Neutrophil (primary cell): Measurements from ENCODE around the gene IL23A.

Experiments
- H3K27ac ChIP-seq: fragments of 200-600 bp; sonication (generic); 2 replicates; pipeline ENCODE4 v1.5.1; 2016; ENCODE audit warnings: mild to moderate bottlenecking, moderate library complexity
- H3K27me3 ChIP-seq: fragments of 200-600 bp; sonication (generic); 2 replicates; pipeline ENCODE4 v1.6.0; 2016; ENCODE audit warnings: mild to moderate bottlenecking
- H3K36me3 ChIP-seq: fragments of 200-600 bp; sonication (generic); 2 replicates; pipeline ENCODE4 v1.5.1; 2017
- H3K4me1 ChIP-seq, 2 experiments: fragments of 200-600 bp in 1 of 2; sonication (generic) in 1 of 2; 1 replicate in 1 of 2; 2 replicates in 1 of 2; pipeline versions ENCODE4 v1.5.1 to v1.6.1; 2013 to 2016; ENCODE audit warnings: low read depth in 1 of 2, low read length in 1 of 2, mild to moderate bottlenecking in 1 of 2, moderate library complexity in 1 of 2; ENCODE audit not compliant: control insufficient read depth in 1 of 2, insufficient read depth in 1 of 2
- H3K4me3 ChIP-seq, 2 experiments: fragments of 200-600 bp in 1 of 2; sonication (generic) in 1 of 2; 1 replicate in 1 of 2; 2 replicates in 1 of 2; pipeline ENCODE4 v1.5.1; 2013 to 2016; ENCODE audit warnings: low read depth in 1 of 2, low read length in 1 of 2, mild to moderate bottlenecking in 1 of 2, moderate library complexity in 1 of 2
- H3K9me3 ChIP-seq: fragments of 200-600 bp; sonication (generic); 2 replicates; pipeline ENCODE4 v1.5.1; 2016
- TF ChIP-seq, protein P1 (sequence below): fragments of 200-600 bp; sonication (generic); IDR thresholded peaks from 2 replicates; pipeline ENCODE4 v1.5.1; 2016; ENCODE audit warnings: antibody characterized with exemption

The IL23A gene

DNA sequence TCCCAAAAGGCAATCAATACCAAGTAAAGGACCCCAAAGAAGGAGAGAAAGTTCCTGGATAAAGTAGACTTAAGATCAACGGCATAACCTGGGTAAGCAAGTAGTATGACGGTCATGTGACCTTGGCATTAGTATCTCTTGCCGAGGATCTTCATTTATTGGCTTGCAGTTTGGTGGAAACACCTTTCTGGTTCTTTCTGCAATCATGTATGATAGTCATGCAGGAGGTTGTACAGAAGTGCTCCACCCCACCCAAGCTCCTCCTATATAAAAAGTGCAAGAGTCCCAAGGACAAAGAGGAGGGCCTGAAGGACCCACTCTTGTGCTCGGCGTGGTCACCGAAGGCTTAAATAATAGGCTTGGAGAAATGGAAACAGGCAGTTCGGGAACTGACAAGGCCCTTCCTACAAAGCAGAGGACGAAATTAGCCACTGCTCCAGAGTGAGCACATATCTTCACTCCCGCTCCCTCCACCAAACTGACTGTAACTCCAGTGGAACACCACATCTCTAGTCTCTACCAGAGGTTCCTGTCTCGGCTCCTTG lies 39.3 kb upstream of the IL23A start:
- peak overlapping the region; percentile 89 to 99 for H3K4me3 ChIP-seq
- H3K27me3 ChIP-seq = no peaks in the 10 kb centered on the region
- peak overlapping the region; percentile 98 for H3K27ac ChIP-seq
- TF ChIP-seq, protein P1, sequence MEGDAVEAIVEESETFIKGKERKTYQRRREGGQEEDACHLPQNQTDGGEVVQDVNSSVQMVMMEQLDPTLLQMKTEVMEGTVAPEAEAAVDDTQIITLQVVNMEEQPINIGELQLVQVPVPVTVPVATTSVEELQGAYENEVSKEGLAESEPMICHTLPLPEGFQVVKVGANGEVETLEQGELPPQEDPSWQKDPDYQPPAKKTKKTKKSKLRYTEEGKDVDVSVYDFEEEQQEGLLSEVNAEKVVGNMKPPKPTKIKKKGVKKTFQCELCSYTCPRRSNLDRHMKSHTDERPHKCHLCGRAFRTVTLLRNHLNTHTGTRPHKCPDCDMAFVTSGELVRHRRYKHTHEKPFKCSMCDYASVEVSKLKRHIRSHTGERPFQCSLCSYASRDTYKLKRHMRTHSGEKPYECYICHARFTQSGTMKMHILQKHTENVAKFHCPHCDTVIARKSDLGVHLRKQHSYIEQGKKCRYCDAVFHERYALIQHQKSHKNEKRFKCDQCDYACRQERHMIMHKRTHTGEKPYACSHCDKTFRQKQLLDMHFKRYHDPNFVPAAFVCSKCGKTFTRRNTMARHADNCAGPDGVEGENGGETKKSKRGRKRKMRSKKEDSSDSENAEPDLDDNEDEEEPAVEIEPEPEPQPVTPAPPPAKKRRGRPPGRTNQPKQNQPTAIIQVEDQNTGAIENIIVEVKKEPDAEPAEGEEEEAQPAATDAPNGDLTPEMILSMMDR = no peak
- peaks cover 54 to 57% of the 10 kb centered on the region in 2 experiments for H3K4me1 ChIP-seq
- H3K36me3 ChIP-seq = no peaks in the 10 kb centered on the region
- no peaks in the 10 kb centered on the region for H3K9me3 ChIP-seq

GRCh38 chr12:56299853-56300643 lies 38.6 kb upstream of the IL23A start, which contains the start of gene CS:
Gene CS (minus strand): TSS chr12:56300330. CDS start chr12:56300201, 129 bp downstream.
- Histone ChIP-seq H3K27me3 (no peaks in the 10 kb centered on the region), H3K4me1 (peaks cover 53 to 54% of the 10 kb centered on the region in 2 experiments), H3K36me3 (no peaks in the 10 kb centered on the region), H3K9me3 (no peaks in the 10 kb centered on the region), H3K4me3 (peak within 1 kb of the TSS; percentile 89 to 99), H3K27ac (peak within 1 kb of the TSS; percentile 98)
- TF ChIP-seq, protein P1 = peak; percentile 26

DNA sequence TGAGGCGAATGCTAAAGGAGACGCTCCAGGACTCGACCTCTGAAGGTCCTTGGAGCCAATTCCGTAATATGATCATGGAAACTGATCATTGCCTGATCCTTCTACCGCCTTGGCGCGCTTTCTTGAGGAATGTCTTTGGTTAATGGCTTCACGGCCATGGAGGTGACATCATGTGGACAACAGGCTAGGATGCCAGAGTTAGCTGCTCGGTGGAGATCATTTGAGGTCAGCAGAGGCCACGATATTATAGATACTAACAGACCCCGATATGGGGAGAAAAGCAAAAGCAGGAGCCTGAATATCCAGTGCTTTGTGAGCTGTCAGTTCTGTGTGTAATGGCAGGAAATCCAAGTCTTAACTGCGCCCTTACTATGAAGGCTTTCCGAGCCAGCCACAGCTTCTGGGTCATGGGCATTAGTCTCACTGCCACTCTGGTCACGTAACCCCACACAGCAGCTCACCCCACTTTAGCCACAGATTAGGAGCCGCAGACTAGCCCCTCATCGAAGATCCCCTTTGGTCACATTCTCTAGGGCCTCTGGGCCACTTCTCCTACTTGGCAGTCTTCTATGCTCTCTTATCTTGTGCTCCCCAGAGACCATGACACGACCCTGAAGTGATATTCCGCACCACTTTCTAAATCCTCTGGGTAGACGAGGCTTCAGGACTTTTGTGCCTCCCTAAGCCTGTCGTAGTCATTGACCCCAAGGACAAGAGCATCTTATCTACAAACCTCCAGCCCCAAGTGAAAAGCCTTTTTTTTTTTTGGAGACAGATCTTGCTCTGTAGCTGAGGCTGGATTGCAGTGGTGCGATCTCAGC lies 37.8 kb upstream of the IL23A start:
- TF ChIP-seq, protein P1 = no peak
- H3K4me1 ChIP-seq = peaks cover 49 to 53% of the 10 kb centered on the region in 2 experiments
- peak overlapping the region; percentile 89 to 99 for H3K4me3 ChIP-seq
- H3K27ac ChIP-seq = peak overlapping the region; percentile 98
- H3K36me3 ChIP-seq = no peaks in the 10 kb centered on the region
- no peaks in the 10 kb centered on the region for H3K9me3 ChIP-seq
- H3K27me3 ChIP-seq = no peaks in the 10 kb centered on the region

DNA sequence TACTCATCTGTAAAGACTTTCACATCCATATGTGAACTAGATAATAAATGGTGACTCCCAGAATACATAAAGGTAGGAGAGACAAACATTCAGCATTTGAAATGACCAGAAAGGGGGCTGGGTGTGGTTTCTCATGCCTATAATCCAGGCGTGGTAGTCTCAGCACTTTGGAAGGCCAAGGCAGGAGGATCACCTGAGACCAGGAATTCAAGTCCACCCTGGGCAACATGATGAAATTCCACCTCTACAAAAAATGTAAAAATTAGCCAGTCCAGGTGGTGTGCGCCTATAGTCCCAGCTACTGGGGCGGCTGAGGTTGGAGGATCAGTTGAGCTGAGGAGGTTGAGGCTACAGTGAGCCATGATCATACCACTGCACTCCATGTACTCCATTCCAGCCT lies 34.4 kb upstream of the IL23A start:
- Histone ChIP-seq H3K27me3 (no peaks in the 10 kb centered on the region), H3K9me3 (no peaks in the 10 kb centered on the region), H3K27ac (no peak overlapping the region), H3K36me3 (peaks cover 4% of the 10 kb centered on the region), H3K4me3 (no peak overlapping the region), H3K4me1 (peaks cover 14 to 19% of the 10 kb centered on the region in 2 experiments)
- TF ChIP-seq, protein P1 = no peak

GRCh38 chr12:56304872-56305590 lies 33.7 kb upstream of the IL23A start:
- peaks cover 9 to 13% of the 10 kb centered on the region in 2 experiments for H3K4me1 ChIP-seq
- no peak overlapping the region for H3K27ac ChIP-seq
- H3K27me3 ChIP-seq = no peaks in the 10 kb centered on the region
- TF ChIP-seq, protein P1 = no peak
- H3K4me3 ChIP-seq = no peak overlapping the region
- H3K36me3 ChIP-seq = peaks cover 4% of the 10 kb centered on the region
- H3K9me3 ChIP-seq = no peaks in the 10 kb centered on the region
